ENCODE data around the gene ESRRB.

- TF ChIP-seq PATZ1 (CRISPR knock-in tag; IDR thresholded peaks at IDR 0.05; ENCODE audit: borderline replicate concordance) (no peak), ARNTL (CRISPR knock-in tag; IDR thresholded peaks at IDR 0.05; ENCODE audit: borderline replicate concordance, low read depth) (no peak), TCF4 (CRISPR knock-in tag; IDR thresholded peaks at IDR 0.05; ENCODE audit: borderline replicate concordance) (no peak), POU6F1 (CRISPR knock-in tag; IDR thresholded peaks at IDR 0.05; ENCODE audit: borderline replicate concordance, low read depth) (no peak), RARB (CRISPR knock-in tag; IDR thresholded peaks at IDR 0.05) (no peak), ZFP30 (CRISPR knock-in tag; IDR thresholded peaks at IDR 0.05) (no peak), BACH2 (CRISPR knock-in tag; IDR thresholded peaks at IDR 0.05; ENCODE audit: borderline replicate concordance) (no peak), ZFP3 (CRISPR knock-in tag; IDR thresholded peaks at IDR 0.05) (no peak), CREB5 (CRISPR knock-in tag; IDR thresholded peaks at IDR 0.05; ENCODE audit: low read depth) (no peak), ZNF565 (CRISPR knock-in tag; conservative IDR thresholded peaks at IDR 0.05; ENCODE audit: low read depth) (no peak)
Observed at GRCh38 chr14:76329951-76330350, 46.0 kb upstream of the ESRRB start.
